DMS53 (cell line): Measurements from ENCODE around the gene PPA1.
"Not testable (repeated sequence)": the region's sequence is repeated elsewhere in the genome, so short reads cannot be mapped to it uniquely, and the experiment has no call there.

Experiments used
- DNase-seq: peaks from one replicate; lab custom pipeline; 2025; lab: John Stamatoyannopoulos, UW

Gene PPA1

DNA sequence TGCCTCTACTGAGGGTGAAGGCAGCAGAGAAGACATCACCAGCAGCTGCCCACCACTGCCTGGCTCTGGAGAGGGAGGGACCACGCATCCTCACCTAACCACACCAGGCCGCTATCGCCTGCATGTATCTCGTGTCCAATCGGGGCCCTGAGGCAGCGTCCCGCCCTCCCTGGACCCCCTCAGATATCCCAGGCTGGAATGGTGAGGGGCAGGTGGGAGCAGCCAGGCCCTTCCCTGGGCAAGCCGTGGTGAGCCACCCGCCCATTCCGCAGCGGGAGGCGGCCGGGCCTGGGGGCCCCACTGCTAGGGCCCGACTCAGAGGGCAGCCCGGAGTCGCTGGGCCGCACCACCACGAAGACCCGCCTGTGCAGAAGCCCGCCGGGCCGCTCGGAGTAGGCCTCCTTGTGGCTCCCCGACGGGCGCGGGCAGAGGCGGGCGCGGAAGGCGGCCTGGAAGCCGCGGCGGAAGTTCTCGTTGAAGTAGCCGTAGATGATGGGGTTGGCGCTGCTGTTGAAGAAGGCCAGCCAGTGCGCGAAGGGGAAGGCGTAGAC lies 21.6 kb upstream of the PPA1 start:
- no peak for DNase-seq

GRCh38 chr10:70253878-70254765 lies 20.9 kb upstream of the PPA1 start:
- no peak for DNase-seq

GRCh38 chr10:70250961-70251680 lies 17.9 kb upstream of the PPA1 start:
- no peak for DNase-seq

GRCh38 chr10:70247360-70247759 lies 14.1 kb upstream of the PPA1 start:
- DNase-seq, result no peak

DNA sequence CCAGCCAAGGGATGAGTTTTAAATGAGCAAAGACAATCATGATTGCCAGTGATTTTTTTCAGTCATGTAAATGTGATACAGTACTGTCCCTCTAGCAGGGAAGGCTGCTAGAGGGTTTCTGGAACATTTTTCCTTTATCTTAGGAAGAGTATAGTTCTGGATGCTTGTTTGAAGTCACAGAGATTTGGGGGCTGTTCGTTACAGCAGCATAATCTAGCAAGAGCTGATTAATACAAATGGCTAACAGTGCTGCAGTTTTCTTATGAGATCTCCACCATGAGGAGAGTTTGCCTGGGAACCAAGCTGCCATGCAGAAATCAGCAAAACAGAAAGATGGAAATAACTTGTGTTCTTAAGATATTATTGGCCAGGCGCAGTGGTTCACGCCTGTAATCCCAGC lies 7.9 kb upstream of the PPA1 start:
- no peak for DNase-seq

- not testable (repeated sequence) for DNase-seq
Observed at GRCh38 chr10:70239986-70240385, 6.8 kb upstream of the PPA1 start.

GRCh38 chr10:70239077-70239976 lies 6.1 kb upstream of the PPA1 start:
- DNase-seq, result not testable (repeated sequence)

DNA sequence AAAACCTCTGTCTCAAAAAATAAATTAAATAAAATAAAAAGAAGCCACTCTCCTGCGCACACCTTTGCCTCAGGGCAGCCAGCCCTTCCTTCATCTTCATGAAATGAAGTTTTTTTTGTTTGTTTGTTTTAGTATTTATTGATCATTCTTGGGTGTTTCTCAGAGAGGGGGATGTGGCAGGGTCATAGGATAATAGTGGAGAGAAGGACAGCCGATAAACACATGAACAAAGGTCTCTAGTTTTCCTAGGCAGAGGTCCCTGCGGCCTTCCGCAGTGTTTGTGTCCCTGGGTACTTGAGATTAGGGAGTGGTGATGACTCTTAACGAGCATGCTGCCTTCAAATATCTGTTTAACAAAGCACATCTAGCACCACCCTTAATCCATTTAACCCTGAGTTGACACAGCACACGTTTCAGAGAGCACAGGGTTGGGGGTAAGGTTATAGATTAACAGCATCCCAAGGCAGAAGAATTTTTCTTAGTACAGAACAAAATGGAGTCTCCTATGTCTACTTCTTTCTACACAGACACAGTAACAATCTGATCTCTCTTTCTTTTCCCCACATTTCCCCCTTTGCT lies 4.8 kb upstream of the PPA1 start:
- DNase-seq, result not testable (repeated sequence)

DNA sequence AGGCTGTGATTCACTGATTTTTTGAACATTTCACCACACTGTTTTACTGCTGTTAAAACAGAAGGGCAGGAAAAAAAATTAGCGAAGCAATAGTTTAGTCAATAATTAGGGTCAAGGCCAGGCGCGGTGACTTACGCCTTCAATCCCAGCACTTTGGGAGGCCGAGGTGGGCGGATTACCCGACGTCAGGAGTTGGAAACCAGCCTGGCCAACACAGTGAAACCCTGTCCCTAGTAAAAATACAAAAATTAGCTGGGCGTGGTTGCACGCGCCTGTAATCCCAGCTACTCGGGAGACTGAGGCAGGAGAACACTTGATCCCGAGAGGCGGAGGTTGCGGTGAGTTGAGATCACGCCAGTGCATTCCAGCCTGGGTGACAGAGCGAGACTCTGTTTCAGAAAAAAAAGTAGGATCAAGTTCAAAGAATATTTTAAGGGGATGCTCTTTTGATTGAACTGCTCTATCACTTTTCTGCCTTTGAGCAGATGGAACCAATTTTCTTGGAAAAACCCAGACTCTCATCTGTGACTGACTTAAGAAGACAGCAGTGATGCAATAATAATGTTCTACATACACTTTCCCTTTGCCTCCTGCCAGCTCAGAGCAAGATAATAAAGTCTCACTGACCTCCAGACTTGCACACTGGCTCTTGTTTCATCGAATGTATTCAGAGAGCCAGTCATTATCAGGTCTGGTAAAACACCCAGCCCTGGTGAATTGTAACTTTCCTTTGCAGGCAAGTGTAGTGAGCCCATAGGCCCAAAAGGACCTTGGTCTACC lies 1.6 kb upstream of the PPA1 start:
- DNase-seq, result no peak

GRCh38 chr10:70233939-70234300 lies 691 bp upstream of the PPA1 start:
- DNase-seq, result peak; percentile 54

- no peak for DNase-seq
Observed at GRCh38 chr10:70232859-70233108, 445 bp downstream of the PPA1 start.

DNA sequence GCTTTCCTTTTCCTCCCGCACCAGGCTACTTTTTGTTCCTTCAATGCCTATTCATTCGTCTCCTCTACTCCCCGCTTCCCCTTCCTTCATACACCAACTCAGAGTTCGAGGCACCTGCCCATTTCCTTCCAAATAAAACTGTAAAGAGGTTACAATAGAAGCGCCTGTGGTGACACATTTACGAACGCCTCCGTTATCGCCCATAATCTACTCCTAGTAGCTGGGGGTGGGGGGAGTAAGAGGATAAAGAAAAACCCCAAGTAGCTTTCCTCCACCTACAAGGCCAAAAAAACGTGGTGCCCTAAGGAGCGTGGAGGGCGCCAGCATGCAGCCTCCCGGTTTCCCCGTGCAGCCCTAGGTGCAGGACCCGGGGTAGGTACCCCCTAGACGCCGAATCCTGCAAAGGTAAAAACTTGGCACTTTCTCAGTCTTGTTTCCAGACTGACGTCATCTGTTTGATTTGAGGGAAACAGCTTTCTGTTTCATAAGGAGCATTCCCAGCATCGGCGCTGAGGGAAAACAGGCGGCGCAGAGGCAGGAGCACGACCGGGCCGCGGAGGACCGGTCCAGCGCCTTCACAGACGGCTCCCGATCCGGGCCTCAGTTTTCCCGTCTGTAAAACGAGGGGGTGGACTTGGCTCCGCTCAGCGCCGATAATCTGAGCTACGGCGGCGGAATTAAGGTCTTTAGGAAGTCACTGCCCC lies 922 bp downstream of the PPA1 start:
- peak; percentile 82 for DNase-seq

- DNase-seq, result no peak
Observed at GRCh38 chr10:70228491-70228890, 4.7 kb downstream of the PPA1 start.

DNA sequence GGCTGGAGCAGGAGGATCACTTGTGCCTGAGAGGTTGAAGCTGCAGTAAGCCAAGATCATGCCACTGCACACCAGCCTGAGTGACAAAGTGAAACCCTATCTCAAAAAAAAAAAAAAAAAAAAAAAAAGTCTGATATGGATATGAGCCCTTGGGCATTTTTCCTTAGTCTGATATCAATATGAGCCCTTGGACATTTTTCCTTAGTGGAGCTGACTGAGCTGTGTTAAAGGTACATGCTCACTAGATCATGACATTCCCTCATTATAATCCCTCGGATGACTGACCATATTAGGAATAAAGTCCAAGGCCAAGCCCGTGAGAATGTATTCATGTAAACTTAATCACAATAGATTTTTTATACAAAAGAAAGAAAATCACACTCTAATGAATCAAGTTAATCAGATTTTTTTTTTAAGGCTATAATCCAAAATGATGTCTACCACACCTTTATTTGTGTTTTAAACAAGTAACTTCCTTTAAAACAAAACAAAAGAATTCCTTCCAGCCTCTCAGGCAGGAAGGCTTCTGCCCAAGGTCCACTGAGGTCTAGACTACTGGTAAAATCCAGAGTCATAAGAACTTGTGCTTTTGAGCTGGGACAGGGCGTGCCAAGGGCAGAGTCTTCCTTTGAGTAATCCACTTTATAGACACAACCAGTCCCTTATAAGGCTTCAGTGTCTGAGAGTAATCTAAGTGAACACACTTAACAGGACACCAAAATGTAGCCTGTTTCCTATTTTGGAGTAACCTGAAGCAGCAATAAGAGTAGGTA lies 5.5 kb downstream of the PPA1 start:
- DNase-seq, result no peak

DNA sequence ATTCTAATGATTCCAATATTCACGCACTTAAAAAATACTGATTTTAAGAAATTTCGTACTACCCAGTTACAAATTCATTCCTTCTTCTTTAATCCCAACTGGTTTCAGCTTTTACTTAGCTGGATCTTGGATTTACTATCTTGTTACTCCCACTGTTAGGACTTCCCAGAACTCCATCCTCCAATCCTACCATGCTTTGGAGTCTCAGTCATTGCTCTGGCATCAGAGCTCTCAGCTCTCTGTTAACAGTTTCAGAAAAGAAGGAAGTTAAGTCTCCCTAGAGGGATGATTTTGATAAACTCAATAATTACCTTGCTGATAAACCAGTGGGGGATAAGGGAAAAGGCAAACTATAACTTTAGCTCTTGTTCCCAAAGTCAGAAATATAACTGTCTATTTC lies 9.5 kb downstream of the PPA1 start:
- DNase-seq, result no peak

- DNase-seq, result peak; percentile 18
Observed at GRCh38 chr10:70222811-70223447, 10.3 kb downstream of the PPA1 start.

DNA sequence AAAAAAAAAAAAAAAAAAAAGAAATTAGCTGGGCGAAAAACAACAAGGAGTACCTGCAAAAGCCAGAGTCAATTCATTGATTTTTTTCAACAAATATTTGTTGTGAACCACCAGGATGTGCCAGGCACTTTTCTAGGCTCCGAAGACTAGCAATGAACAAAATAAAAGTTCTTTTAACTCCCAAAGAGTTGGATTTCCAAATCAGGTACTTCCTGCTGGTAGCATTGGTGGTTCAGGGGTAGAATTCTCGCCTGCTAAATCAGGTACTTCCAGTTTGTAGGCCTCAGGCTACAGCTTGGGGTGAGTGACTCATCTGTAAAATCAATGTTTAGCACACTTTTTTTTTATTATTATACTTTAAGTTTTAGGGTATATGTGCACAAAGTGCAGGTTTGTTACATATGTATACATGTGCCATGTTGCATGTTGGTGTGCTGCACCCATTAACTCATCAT lies 10.9 kb downstream of the PPA1 start:
- peak; percentile 47 for DNase-seq

DNA sequence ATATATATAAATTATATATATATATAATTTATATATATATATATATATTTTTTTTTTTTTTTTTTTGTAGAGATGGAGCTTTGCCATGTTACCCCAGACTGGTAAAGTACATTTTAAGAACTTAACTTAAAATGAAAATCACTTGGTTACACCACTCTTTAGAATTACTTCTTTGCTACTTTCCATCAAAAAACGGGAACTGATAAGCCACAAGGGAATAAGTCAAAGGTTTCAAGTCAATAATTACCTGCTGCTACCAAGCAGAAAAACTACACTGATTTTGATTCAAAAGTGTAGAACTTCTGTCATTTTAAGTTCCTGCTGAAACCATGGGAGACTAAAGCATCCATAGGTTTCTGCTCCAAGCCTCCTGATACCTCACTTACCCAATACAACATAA lies 12.2 kb downstream of the PPA1 start:
- no peak for DNase-seq

- no peak for DNase-seq
Observed at GRCh38 chr10:70212879-70213278, 20.4 kb downstream of the PPA1 start.
